Measurements from ENCODE around the gene ADISSP. TPM values are rescaled to one million over a fixed set of nuclear protein-coding genes. Genes with fewer than 3 reads are reported as not detected.

ADISSP gene
- total RNA-seq, 3 donors from 2014 or later, result 12.3 to 29.3 (median 15.7) TPM

DNA sequence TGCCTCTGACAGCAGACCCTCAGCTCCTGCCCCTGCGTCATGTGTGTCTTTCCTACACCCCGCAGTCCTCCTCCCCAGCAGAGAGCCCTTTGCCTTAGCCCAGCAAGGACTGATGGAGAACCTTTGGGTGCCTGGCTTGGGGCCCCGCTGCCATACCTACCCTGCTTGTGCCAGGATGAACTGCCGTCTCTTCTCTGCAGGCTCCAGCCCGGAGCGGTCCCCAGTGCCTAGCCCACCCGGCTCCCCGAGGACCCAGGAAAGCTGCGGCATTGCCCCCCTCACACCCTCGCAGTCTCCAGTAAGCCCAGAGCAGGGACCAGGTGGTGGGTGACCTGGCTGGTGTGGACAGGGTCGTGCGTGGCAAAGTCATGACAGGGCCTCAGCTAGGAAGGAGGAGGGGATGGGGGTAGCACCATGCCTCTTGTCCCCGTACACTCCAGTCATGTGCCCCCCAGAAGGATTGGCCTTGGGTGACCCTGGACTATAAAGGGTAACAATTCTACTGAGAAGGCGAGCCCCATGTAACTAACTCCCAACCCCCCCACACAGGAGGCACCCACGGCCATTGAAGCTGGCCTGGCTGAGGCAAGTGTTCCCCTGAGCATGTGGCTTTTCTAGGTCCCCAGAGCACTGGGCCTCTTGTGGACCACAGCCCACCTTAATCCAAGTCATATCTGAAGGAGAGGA is 26.8 kb downstream of the ADISSP start:
- TF ChIP-seq POLR2AphosphoS5 (IDR thresholded peaks at IDR 0.05) (no peak), POLR2A (IDR thresholded peaks at IDR 0.05) (no peak)
- TF ChIP-seq, protein P1, sequence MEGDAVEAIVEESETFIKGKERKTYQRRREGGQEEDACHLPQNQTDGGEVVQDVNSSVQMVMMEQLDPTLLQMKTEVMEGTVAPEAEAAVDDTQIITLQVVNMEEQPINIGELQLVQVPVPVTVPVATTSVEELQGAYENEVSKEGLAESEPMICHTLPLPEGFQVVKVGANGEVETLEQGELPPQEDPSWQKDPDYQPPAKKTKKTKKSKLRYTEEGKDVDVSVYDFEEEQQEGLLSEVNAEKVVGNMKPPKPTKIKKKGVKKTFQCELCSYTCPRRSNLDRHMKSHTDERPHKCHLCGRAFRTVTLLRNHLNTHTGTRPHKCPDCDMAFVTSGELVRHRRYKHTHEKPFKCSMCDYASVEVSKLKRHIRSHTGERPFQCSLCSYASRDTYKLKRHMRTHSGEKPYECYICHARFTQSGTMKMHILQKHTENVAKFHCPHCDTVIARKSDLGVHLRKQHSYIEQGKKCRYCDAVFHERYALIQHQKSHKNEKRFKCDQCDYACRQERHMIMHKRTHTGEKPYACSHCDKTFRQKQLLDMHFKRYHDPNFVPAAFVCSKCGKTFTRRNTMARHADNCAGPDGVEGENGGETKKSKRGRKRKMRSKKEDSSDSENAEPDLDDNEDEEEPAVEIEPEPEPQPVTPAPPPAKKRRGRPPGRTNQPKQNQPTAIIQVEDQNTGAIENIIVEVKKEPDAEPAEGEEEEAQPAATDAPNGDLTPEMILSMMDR (IDR thresholded peaks at IDR 0.05), result no peak
- Histone ChIP-seq H3K27me3 (no peaks in the 10 kb centered on the region), H3K4me3 (no peak overlapping the region), H3K9me3 (no peaks in the 10 kb centered on the region), H3K36me3 (no peaks in the 10 kb centered on the region), H3K27ac (peak overlapping the region in 1 of 2 donors; percentile 84), H3K4me1 (peaks cover 0 to 6% of the 10 kb centered on the region in 2 donors)
- DNase-seq (ENCODE audit: low spot score in 2 of 2), result no peak
- intact Hi-C loops (cut with DNase I; ENCODE audit: low total_unique reads), result no loop called here

DNA sequence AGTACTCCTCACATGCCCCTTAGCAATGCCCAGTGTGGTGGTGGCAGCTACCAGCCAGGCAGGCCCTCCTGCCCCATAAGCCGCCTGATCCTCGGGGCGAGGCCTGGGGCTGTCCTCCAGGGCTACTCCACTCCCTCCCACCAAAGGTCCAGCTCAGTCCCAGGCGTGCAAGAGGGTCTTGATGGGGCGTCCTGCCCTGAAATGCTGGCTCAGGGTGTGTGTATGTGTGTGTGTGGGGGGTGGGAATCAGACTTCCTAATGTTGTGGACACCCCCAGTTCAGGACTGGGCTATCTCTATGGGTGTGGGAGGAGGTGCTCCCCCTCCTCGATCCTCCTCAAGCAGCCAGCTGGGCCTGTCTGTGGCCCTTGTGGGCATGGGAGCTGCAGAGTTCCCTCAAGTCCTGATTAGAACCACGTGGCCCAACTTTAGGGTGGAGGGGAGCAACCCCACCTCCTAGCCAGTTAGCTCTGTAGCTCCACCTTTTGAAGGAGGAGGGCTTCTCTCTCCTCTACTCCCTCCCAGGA is 27.6 kb downstream of the ADISSP start:
- H3K27ac ChIP-seq, result peak overlapping the region; percentile 14 to 84
- no peak for TF ChIP-seq POLR2AphosphoS5 (IDR thresholded peaks at IDR 0.05)
- TF ChIP-seq POLR2A (IDR thresholded peaks at IDR 0.05), result no peak
- TF ChIP-seq, protein P1 (IDR thresholded peaks at IDR 0.05), result no peak

DNA sequence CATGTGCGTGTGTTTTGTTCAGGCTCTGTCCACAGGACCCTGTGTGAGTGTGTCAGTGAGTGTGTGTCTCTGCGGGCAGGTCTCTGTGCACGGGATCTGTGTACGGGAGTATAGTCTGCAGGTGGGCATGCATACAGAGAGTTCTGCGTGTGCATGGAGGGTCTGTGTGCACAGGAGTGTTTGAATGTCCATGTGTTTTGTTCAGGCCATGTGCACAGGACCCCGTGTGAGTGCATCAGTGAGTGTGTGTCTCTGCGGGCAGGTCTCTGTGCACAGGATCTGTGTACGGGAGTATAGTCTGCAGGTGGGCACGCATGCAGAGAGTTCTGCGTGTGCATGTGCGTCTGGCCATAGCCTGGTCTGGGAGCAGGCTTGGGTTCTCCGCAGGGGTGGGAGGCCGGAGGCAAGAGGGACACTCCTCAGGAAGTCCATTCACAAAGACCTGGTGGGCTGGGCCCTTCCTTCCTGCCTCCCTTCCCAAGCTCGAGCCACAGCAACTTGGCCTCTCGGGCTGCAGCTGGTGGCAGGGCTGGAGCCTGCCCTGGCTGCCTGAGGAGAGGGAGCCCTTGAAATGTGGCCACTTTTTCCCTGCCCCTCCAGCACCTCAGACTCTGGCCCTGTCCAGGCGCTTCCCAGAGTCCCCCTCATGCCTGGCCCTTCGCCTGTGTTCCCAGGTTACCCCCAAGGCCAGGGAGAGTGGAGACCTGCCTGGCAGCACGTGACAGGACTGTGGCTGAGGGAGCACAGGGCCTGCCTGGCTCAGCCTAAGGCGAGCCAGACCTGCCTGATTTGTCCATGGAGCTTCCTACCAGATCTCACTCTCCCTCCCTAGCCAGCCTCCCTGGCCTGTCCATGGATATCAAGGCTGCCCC is 28.3 kb downstream of the ADISSP start:
- TF ChIP-seq POLR2AphosphoS5 (IDR thresholded peaks at IDR 0.05), result no peak
- H3K27me3 ChIP-seq, result no peaks in the 10 kb centered on the region
- no peaks in the 10 kb centered on the region for H3K9me3 ChIP-seq
- H3K4me1 ChIP-seq, result peaks cover 0 to 6% of the 10 kb centered on the region in 2 donors
- H3K36me3 ChIP-seq, result no peaks in the 10 kb centered on the region
- no peak for DNase-seq (ENCODE audit: low spot score in 2 of 2)
- H3K27ac ChIP-seq, result peak overlapping the region; percentile 14 to 84
- intact Hi-C loops (cut with DNase I; ENCODE audit: low total_unique reads), result no loop called here
- no peak overlapping the region for H3K4me3 ChIP-seq

More for the DNA sequence above, 27.6 kb downstream of the ADISSP start:
- Histone ChIP-seq H3K9me3 (no peaks in the 10 kb centered on the region), H3K4me3 (no peak overlapping the region), H3K4me1 (peaks cover 0 to 6% of the 10 kb centered on the region in 2 donors), H3K36me3 (no peaks in the 10 kb centered on the region), H3K27me3 (no peaks in the 10 kb centered on the region)
- no peak for DNase-seq (ENCODE audit: low spot score in 2 of 2)
- intact Hi-C loops (cut with DNase I; ENCODE audit: low total_unique reads), result no loop called here

DNA sequence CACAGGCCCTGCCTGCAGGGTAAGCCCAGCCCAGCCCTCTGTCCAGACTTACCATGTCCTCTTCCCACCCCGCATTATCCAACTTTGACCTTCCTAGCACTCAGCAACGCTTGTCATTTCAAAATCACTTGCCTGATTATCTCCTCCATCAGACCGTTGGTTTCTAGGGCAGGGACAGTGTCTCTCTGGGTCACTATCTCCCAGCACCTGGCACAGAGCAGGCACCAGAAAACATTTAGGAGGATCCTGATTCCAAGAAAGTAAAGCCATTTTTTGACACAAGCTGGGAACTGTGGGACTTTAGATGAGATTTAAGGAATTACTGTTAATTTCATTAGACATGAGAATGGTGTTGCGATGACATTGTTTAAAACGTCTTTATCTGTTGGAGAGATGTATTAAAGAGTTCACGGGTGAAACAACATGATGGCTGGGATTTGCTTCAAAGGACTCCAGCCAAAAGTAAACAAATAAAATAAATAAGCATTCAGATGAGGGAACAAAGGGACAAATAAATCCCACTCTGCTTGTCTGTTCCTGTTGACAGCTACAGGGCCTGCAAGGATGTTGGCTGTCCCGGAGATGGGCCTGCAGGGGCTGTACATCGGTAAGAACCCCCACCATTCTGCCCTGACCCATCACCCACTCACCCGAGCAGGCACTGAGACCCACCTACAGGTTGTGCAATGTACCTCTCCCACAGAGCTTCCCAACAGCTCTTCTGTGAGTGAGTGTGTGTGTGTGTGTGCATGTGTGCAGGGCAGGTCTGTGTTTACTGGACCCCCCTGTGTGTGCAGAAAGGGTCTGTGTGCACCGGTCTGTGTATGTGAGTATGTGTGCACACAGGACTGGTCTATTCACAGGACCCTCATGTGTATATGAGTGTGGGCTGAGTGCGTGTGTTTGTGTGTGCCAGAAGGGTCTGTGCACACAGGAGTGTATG is 29.2 kb downstream of the ADISSP start:
- TF ChIP-seq POLR2A (IDR thresholded peaks at IDR 0.05), result no peak
- Histone ChIP-seq H3K4me1 (peaks cover 0 to 6% of the 10 kb centered on the region in 2 donors), H3K36me3 (no peaks in the 10 kb centered on the region), H3K9me3 (no peaks in the 10 kb centered on the region), H3K27ac (peak overlapping the region in 1 of 2 donors; percentile 55), H3K4me3 (no peak overlapping the region), H3K27me3 (peaks cover 0 to 3% of the 10 kb centered on the region in 2 donors)
- intact Hi-C loops (cut with DNase I; ENCODE audit: low total_unique reads), result no loop called here
- DNase-seq (ENCODE audit: low spot score in 2 of 2), result no peak

DNA sequence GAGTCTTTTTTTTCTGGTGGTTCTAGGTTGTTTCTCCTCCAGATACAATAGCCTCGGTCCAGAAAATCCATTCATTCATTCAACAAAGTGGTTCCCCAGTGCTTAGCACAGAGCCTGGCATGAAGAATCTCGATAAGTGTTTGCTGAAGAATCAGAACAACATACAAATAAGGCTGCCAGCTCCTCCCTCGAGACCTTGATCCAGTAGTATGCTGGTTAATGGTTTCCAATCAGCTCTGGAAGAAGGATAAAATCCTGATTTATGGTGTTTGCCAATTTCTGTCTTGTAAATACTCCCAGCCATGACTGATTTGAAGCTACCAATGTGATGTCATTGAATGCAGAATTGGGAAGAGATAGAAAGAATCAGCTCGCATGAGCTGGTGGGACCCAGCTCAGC is 31.8 kb downstream of the ADISSP start:
- peaks cover 0 to 6% of the 10 kb centered on the region in 2 donors for H3K4me1 ChIP-seq
- H3K27me3 ChIP-seq, result peaks cover 0 to 9% of the 10 kb centered on the region in 2 donors
- intact Hi-C loops (cut with DNase I; ENCODE audit: low total_unique reads), result no loop called here
- no peaks in the 10 kb centered on the region for H3K36me3 ChIP-seq
- no peak overlapping the region for H3K27ac ChIP-seq
- no peak for TF ChIP-seq POLR2A (IDR thresholded peaks at IDR 0.05)
- no peak for TF ChIP-seq POLR2AphosphoS5 (IDR thresholded peaks at IDR 0.05)
- TF ChIP-seq, protein P1 (IDR thresholded peaks at IDR 0.05), result no peak
- no peak for DNase-seq (ENCODE audit: low spot score in 2 of 2)
- no peak overlapping the region for H3K4me3 ChIP-seq
- H3K9me3 ChIP-seq, result no peaks in the 10 kb centered on the region
